ENCODE measurements around the gene CLRN1.

CLRN1 gene

DNA sequence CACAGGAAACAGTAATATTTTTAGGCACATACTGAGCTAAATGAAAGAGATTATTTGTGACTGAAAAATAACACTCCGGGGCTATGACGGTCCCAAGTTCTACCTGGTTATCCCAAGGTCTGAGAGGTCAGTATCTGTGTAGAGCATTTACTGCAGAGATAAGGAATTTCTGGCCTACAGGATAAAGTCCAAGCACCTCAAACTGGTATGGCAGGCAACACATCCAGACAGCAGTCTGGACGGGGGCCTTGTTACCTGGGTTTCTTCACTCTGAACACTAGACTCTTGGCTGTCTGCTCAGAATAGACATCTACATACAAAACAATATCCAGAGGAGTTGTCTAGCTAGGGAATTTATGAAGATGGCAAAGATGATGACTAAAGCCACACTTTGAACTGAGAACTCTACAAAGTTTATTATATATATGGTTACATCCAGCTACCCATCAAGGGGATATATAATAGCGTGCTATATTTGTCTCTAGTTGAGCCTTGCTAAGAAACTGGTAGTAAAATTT, 42.0 kb upstream of the CLRN1 start:
- TF ChIP-seq TAF1 (IDR thresholded peaks at IDR 0.05; ENCODE audit: borderline replicate concordance, insufficient read depth, low read length) (no peak), POLR2AphosphoS5 (IDR thresholded peaks at IDR 0.05; ENCODE audit: low read depth, low read length) (no peak), FOXP2 (optimal IDR thresholded peaks at IDR 0.05; ENCODE audit: borderline replicate concordance, extremely low read depth, extremely low read length, insufficient read depth) (no peak), SIN3A (IDR thresholded peaks at IDR 0.05; ENCODE audit: borderline replicate concordance, insufficient read depth, low read length) (no peak)
- TF ChIP-seq, protein P1, sequence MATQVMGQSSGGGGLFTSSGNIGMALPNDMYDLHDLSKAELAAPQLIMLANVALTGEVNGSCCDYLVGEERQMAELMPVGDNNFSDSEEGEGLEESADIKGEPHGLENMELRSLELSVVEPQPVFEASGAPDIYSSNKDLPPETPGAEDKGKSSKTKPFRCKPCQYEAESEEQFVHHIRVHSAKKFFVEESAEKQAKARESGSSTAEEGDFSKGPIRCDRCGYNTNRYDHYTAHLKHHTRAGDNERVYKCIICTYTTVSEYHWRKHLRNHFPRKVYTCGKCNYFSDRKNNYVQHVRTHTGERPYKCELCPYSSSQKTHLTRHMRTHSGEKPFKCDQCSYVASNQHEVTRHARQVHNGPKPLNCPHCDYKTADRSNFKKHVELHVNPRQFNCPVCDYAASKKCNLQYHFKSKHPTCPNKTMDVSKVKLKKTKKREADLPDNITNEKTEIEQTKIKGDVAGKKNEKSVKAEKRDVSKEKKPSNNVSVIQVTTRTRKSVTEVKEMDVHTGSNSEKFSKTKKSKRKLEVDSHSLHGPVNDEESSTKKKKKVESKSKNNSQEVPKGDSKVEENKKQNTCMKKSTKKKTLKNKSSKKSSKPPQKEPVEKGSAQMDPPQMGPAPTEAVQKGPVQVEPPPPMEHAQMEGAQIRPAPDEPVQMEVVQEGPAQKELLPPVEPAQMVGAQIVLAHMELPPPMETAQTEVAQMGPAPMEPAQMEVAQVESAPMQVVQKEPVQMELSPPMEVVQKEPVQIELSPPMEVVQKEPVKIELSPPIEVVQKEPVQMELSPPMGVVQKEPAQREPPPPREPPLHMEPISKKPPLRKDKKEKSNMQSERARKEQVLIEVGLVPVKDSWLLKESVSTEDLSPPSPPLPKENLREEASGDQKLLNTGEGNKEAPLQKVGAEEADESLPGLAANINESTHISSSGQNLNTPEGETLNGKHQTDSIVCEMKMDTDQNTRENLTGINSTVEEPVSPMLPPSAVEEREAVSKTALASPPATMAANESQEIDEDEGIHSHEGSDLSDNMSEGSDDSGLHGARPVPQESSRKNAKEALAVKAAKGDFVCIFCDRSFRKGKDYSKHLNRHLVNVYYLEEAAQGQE (IDR thresholded peaks at IDR 0.05; ENCODE audit: insufficient read depth in 1 of 2, low read depth in 2 of 2, low read length in 2 of 2) = no peak

DNA sequence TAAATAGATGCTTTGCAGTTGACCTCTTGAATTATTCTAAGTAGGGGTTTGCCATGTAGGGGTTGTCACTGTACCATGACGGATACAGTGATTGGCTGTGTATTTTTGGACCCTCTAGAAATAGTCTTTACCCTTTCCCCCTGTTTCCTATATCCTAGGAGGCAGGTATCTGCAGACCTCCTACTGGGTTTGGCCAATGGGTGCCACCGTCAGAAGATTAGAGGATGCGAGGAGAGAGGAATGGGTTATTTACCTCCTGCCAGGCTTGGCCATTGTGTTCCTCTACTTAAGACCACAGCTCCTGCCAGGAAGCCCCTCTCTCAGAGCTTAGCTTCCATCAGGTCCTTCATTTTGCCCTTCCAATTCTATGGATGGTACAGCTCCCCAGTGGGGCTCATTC, 40.2 kb upstream of the CLRN1 start:
- TF ChIP-seq POLR2AphosphoS5 (IDR thresholded peaks at IDR 0.05; ENCODE audit: low read depth, low read length) (no peak), SIN3A (IDR thresholded peaks at IDR 0.05; ENCODE audit: borderline replicate concordance, insufficient read depth, low read length) (no peak), TAF1 (IDR thresholded peaks at IDR 0.05; ENCODE audit: borderline replicate concordance, insufficient read depth, low read length) (no peak), FOXP2 (optimal IDR thresholded peaks at IDR 0.05; ENCODE audit: borderline replicate concordance, extremely low read depth, extremely low read length, insufficient read depth) (no peak)
- TF ChIP-seq, protein P1 (IDR thresholded peaks at IDR 0.05; ENCODE audit: insufficient read depth in 1 of 2, low read depth in 2 of 2, low read length in 2 of 2) = no peak

DNA sequence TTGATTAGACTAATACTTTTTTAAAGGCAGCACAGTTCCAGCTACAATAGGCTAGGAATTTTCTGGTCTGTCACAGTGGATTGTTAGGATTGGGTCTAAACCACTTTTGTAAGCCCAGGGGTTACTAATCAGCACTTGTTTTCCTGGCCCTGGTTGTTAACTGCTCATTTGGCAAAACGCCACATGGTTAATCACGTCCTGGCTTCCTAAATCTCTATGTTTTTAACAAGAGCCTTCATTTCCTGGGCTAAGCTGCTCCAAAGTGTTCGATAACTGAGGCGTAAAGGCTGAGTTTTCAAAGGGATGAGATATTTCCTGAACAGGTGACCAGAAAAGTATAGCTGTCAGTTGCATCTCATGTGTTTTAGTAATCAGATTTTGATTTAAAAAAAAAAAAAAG, 38.9 kb upstream of the CLRN1 start:
- no peak for TF ChIP-seq FOXP2 (optimal IDR thresholded peaks at IDR 0.05; ENCODE audit: borderline replicate concordance, extremely low read depth, extremely low read length, insufficient read depth)
- no peak for TF ChIP-seq SIN3A (IDR thresholded peaks at IDR 0.05; ENCODE audit: borderline replicate concordance, insufficient read depth, low read length)
- TF ChIP-seq, protein P1 (IDR thresholded peaks at IDR 0.05; ENCODE audit: insufficient read depth in 1 of 2, low read depth in 2 of 2, low read length in 2 of 2) = no peak
- TF ChIP-seq TAF1 (IDR thresholded peaks at IDR 0.05; ENCODE audit: borderline replicate concordance, insufficient read depth, low read length) = no peak
- no peak for TF ChIP-seq POLR2AphosphoS5 (IDR thresholded peaks at IDR 0.05; ENCODE audit: low read depth, low read length)

DNA sequence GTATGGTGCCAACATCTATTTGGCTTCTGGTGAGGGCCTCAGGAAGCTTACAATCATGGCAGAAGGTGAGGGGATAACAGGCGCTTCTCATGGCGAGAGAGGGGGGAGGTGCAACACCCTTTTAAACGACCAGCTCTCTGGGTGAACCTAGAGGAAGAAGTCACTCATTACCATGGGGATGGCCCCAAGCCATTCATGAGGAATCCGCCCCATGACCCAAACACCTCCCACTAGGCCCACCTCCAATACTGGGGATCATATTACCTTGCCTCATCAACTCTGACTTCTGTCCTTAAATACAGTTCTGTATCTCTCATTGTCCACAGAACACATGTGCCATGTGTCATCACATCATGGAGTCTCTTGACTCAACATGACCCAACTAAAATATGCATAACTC, 37.5 kb upstream of the CLRN1 start:
- no peak for TF ChIP-seq SIN3A (IDR thresholded peaks at IDR 0.05; ENCODE audit: borderline replicate concordance, insufficient read depth, low read length)
- TF ChIP-seq POLR2AphosphoS5 (IDR thresholded peaks at IDR 0.05; ENCODE audit: low read depth, low read length) = no peak
- TF ChIP-seq FOXP2 (optimal IDR thresholded peaks at IDR 0.05; ENCODE audit: borderline replicate concordance, extremely low read depth, extremely low read length, insufficient read depth) = no peak
- no peak for TF ChIP-seq TAF1 (IDR thresholded peaks at IDR 0.05; ENCODE audit: borderline replicate concordance, insufficient read depth, low read length)
- TF ChIP-seq, protein P1 (IDR thresholded peaks at IDR 0.05; ENCODE audit: insufficient read depth in 1 of 2, low read depth in 2 of 2, low read length in 2 of 2) = no peak

DNA sequence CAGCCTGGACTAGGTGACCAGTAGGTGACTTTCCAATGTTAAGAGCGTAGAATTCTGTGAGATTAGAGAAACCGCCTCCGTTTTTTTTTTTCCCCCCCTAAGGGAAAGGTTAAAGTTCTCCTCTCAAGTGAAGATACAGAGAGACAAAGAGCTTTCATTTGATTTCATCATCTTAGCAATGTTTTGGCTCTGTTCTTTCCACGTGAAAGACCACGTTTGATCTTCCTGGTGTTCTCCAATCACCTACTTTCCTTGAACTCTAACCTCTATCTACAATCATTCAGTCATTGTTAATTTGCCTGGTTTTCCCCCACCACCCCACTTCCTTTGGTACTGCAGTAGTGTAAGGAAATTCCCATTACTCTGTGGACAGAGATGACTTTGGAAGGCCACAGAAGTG, 36.9 kb upstream of the CLRN1 start:
- TF ChIP-seq POLR2AphosphoS5 (IDR thresholded peaks at IDR 0.05; ENCODE audit: low read depth, low read length) (no peak), FOXP2 (optimal IDR thresholded peaks at IDR 0.05; ENCODE audit: borderline replicate concordance, extremely low read depth, extremely low read length, insufficient read depth) (no peak)
